HL-60 (cell line): ENCODE data around the gene RPRD1B.

Experiments
- DNase-seq, 2 experiments: peaks; one replicate each; pipeline ENCODE4 v3.0.0-alpha.2; 2010 to 2020; ENCODE audit warnings: low read depth in 1 of 2, low spot score in 1 of 2
- H3K27ac ChIP-seq: fragments of 250-450 bp; sonication (Bioruptor Pico); replicated peaks from 2 replicates; pipeline ENCODE4 v1.5.1; 2020; ENCODE audit warnings: mild to moderate bottlenecking, moderate library complexity
- H3K27me3 ChIP-seq: fragments of 250-450 bp; sonication (Bioruptor Pico); 2 replicates; pipeline ENCODE4 v1.5.1; 2021; ENCODE audit warnings: mild to moderate bottlenecking, moderate library complexity; ENCODE audit not compliant: insufficient read depth, poor library complexity, severe bottlenecking
- H3K4me3 ChIP-seq: replicated peaks from 2 replicates; pipeline ENCODE4 v1.5.1; 2011; ENCODE audit warnings: mild to moderate bottlenecking, control low read depth, low read length; ENCODE audit not compliant: insufficient read depth
- CTCF ChIP-seq: IDR thresholded peaks from one replicate; pipeline ENCODE4 v1.5.1; 2011; ENCODE audit warnings: low read length, control low read depth, inconsistent platforms; ENCODE audit not compliant: insufficient read depth
- GABPA ChIP-seq: IDR thresholded peaks from 2 replicates; pipeline ENCODE4 v1.6.1; 2012; ENCODE audit warnings: low read depth
- POLR2AphosphoS5 ChIP-seq: IDR thresholded peaks from 2 replicates; pipeline ENCODE4 v1.6.1; 2012; ENCODE audit warnings: low read depth
- REST ChIP-seq: IDR thresholded peaks from 2 replicates; pipeline ENCODE4 v1.6.1; 2012; ENCODE audit warnings: low read depth; ENCODE audit not compliant: insufficient replicate concordance
- SPI1 ChIP-seq: IDR thresholded peaks from 2 replicates; pipeline ENCODE4 v1.6.1; 2012; ENCODE audit warnings: low read depth, mild to moderate bottlenecking, borderline replicate concordance

The RPRD1B gene

GRCh38 chr20:38044685-38045084 is 11.1 kb downstream of the RPRD1B start:
- Histone ChIP-seq H3K27ac (no peak overlapping the region), H3K27me3 (no peaks in the 10 kb centered on the region), H3K4me3 (no peak overlapping the region)
- no peak for TF ChIP-seq CTCF
- no peak for TF ChIP-seq POLR2AphosphoS5
- no peak for TF ChIP-seq GABPA
- TF ChIP-seq REST = no peak
- no peak for TF ChIP-seq SPI1
- no peak for DNase-seq

- H3K27me3 ChIP-seq = no peaks in the 10 kb centered on the region
- TF ChIP-seq REST = no peak
- TF ChIP-seq POLR2AphosphoS5 = no peak
- H3K4me3 ChIP-seq = no peak overlapping the region
- no peak for DNase-seq
- H3K27ac ChIP-seq = no peak overlapping the region
Observed at GRCh38 chr20:38046572-38046971, 13.0 kb downstream of the RPRD1B start.

GRCh38 chr20:38049800-38050199 is 16.3 kb downstream of the RPRD1B start:
- Histone ChIP-seq H3K4me3 (no peak overlapping the region), H3K27ac (no peak overlapping the region), H3K27me3 (no peaks in the 10 kb centered on the region)
- no peak for DNase-seq
- no peak for TF ChIP-seq CTCF
- no peak for TF ChIP-seq POLR2AphosphoS5
- no peak for TF ChIP-seq GABPA
- no peak for TF ChIP-seq SPI1
- no peak for TF ChIP-seq REST

GRCh38 chr20:38050686-38051085 is 17.1 kb downstream of the RPRD1B start:
- Histone ChIP-seq H3K27me3 (no peaks in the 10 kb centered on the region), H3K27ac (no peak overlapping the region), H3K4me3 (no peak overlapping the region)
- no peak for DNase-seq
- TF ChIP-seq POLR2AphosphoS5 (no peak), REST (no peak), CTCF (no peak), SPI1 (no peak), GABPA (no peak)
